Tibial nerve (tissue), 4 donors: ENCODE results near the gene TBX1. TPM values are rescaled to one million over a fixed set of nuclear protein-coding genes. Genes with fewer than 3 reads are reported as not detected.

Experiments
- DNase-seq, 2 donors: peaks; one replicate each; pipeline ENCODE4 v3.0.0-alpha.2; 2019; ENCODE audit warnings: low spot score in 2 of 2
- H3K27ac ChIP-seq, 4 donors: fragments of 200-600 bp; sonication (generic) in 3 of 4; one replicate each; pipeline ENCODE4 v1.5.1; 2017 to 2019; ENCODE audit warnings: mild to moderate bottlenecking in 1 of 4
- H3K27me3 ChIP-seq, 2 donors: fragments of 200-600 bp; sonication (generic) in 1 of 2; one replicate each; pipeline versions ENCODE4 v1.5.1 to v1.6.0; 2017 to 2019
- H3K36me3 ChIP-seq, 3 donors: fragments of 200-600 bp; sonication (generic); one replicate each; pipeline ENCODE4 v1.5.1; 2018 to 2019
- H3K4me1 ChIP-seq, 4 donors: fragments of 200-600 bp; sonication (generic) in 3 of 4; one replicate each; pipeline ENCODE4 v1.5.1; 2017 to 2019
- H3K4me3 ChIP-seq, 4 donors: fragments of 200-600 bp; sonication (generic) in 3 of 4; one replicate each; pipeline ENCODE4 v1.5.1; 2017 to 2019; ENCODE audit warnings: mild to moderate bottlenecking in 1 of 4, moderate library complexity in 1 of 4
- H3K9me3 ChIP-seq, 4 donors: fragments of 200-600 bp; sonication (generic) in 3 of 4; one replicate each; pipeline ENCODE4 v1.5.1; 2017 to 2019
- EP300 ChIP-seq, 2 donors: sonication (generic); formaldehyde crosslinking; IDR thresholded peaks; one replicate each; pipeline ENCODE4 v1.6.1; 2017; ENCODE audit warnings: antibody characterized with exemption in 2 of 2, mild to moderate bottlenecking in 1 of 2
- POLR2A ChIP-seq, 2 donors: fragments of 450-650 bp; IDR thresholded peaks; one replicate each; pipeline ENCODE4 v1.6.1; 2017; ENCODE audit warnings: antibody characterized with exemption in 2 of 2, mild to moderate bottlenecking in 2 of 2, moderate library complexity in 2 of 2
- WGBS, 2 donors: methylation state at CpG; one replicate each; pipeline ENCODE4 v1.1.5; 2018; 5-methylcytosine and 5-hydroxymethylcytosine counted together
- total RNA-seq, 4 donors: library from RNA; depleted of rRNA; stranded (reverse); fragments of >200 nt; gene quantifications; one replicate each; pipeline ENCODE4 v1.1.0, GENCODE V29; 2016
- TF ChIP-seq, protein P1 (sequence below), 5 experiments: fragments of 200-600 bp in 3 of 5; fragments of 450-650 bp in 2 of 5; sonication (generic) in 3 of 5; IDR thresholded peaks; one replicate each; pipeline ENCODE4 v1.5.1; 2016 to 2019; ENCODE audit warnings: antibody characterized with exemption in 5 of 5, mild to moderate bottlenecking in 3 of 5, moderate library complexity in 2 of 5

Gene TBX1
- total RNA-seq, 4 donors from 2014 or later, result 0.42 to 3.6 (median 2.6) TPM

DNA sequence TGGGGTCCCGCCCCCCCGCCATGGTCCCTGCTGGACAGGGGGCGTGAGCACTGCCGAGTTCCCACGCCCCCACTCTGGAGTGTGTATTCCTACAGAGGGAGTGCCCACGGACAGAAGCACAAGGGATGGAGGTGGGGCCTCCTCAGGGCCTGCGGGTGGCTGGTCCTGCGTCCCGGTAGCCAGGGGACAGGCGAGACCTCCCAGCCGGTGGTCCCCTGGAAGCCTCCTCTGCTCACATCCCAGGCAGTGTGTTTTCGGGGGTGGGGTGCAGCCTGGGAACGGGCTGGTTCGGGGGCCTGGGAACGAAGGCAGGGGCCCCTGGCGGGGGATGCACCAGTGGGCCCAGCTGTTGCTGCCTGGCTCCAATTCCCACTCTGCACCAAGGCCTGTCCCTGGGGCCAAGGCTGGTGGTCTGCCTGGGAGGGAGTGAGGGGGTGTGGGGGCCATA, 21.1 kb upstream of the TBX1 start:
- WGBS, 2 donors, result 43 to 52% methylated on average over 10 to 15 of the region's 16 CpGs
- Histone ChIP-seq H3K36me3 (no peaks in the 10 kb centered on the region), H3K27ac (no peak overlapping the region), H3K4me3 (no peak overlapping the region), H3K27me3 (peaks cover 0 to 10% of the 10 kb centered on the region in 2 donors), H3K9me3 (no peaks in the 10 kb centered on the region), H3K4me1 (peaks cover 0 to 7% (median 0%) of the 10 kb centered on the region in 4 donors)
- no peak for TF ChIP-seq POLR2A (IDR thresholded peaks at IDR 0.05)
- TF ChIP-seq, protein P1, sequence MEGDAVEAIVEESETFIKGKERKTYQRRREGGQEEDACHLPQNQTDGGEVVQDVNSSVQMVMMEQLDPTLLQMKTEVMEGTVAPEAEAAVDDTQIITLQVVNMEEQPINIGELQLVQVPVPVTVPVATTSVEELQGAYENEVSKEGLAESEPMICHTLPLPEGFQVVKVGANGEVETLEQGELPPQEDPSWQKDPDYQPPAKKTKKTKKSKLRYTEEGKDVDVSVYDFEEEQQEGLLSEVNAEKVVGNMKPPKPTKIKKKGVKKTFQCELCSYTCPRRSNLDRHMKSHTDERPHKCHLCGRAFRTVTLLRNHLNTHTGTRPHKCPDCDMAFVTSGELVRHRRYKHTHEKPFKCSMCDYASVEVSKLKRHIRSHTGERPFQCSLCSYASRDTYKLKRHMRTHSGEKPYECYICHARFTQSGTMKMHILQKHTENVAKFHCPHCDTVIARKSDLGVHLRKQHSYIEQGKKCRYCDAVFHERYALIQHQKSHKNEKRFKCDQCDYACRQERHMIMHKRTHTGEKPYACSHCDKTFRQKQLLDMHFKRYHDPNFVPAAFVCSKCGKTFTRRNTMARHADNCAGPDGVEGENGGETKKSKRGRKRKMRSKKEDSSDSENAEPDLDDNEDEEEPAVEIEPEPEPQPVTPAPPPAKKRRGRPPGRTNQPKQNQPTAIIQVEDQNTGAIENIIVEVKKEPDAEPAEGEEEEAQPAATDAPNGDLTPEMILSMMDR (IDR thresholded peaks at IDR 0.05), result no peak
- no peak for TF ChIP-seq EP300 (IDR thresholded peaks at IDR 0.05)
- DNase-seq, result no peak

DNA sequence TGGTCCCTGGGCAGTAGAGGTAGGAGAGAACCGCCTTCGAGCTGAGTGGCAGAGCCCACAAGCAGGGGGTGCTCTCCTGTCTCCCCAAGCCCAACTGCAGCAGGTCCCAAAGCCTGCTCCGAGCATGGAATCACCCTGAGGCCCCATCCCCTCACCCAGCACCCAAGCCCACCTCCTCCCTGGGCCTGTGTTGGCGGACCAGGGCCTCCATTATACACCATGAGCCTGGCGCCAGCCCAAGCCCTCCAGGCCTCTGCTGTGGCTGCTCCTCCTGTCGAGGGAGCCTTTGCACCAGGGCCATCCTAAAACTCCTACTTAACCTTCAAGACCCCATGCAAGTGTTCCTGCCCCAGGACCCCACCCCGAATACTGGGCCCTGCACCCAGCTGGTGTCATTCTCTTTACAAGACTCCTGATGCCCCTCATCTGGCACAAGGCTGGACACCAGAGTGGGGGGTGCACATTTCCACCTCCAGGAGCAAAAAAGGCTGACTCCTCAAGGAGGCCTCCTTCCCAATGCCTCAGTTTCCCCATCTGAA, 20.6 kb upstream of the TBX1 start:
- H3K4me3 ChIP-seq, result no peak overlapping the region
- WGBS, 2 donors, result 78 to 96% methylated on average over 7 of the region's 7 CpGs
- no peak overlapping the region for H3K27ac ChIP-seq
- no peaks in the 10 kb centered on the region for H3K36me3 ChIP-seq
- no peaks in the 10 kb centered on the region for H3K9me3 ChIP-seq
- DNase-seq, result no peak
- TF ChIP-seq, protein P1 (IDR thresholded peaks at IDR 0.05), result no peak
- TF ChIP-seq EP300 (IDR thresholded peaks at IDR 0.05), result no peak
- TF ChIP-seq POLR2A (IDR thresholded peaks at IDR 0.05), result no peak
- H3K4me1 ChIP-seq, result peaks cover 0 to 7% (median 0%) of the 10 kb centered on the region in 4 donors
- peaks cover 0 to 10% of the 10 kb centered on the region in 2 donors for H3K27me3 ChIP-seq

GRCh38 chr22:19740586-19740985, 20.0 kb upstream of the TBX1 start:
- Histone ChIP-seq H3K27ac (no peak overlapping the region), H3K9me3 (no peaks in the 10 kb centered on the region), H3K4me3 (no peak overlapping the region), H3K4me1 (peaks cover 0 to 7% (median 0%) of the 10 kb centered on the region in 4 donors), H3K27me3 (peaks cover 0 to 10% of the 10 kb centered on the region in 2 donors), H3K36me3 (no peaks in the 10 kb centered on the region)
- no peak for DNase-seq
- 82 to 85% methylated on average over 11 to 15 of the region's 15 CpGs for WGBS, 2 donors
- TF ChIP-seq POLR2A (IDR thresholded peaks at IDR 0.05), result no peak
- TF ChIP-seq EP300 (IDR thresholded peaks at IDR 0.05), result no peak
- TF ChIP-seq, protein P1 (IDR thresholded peaks at IDR 0.05), result no peak

GRCh38 chr22:19741053-19741452, 19.5 kb upstream of the TBX1 start:
- Histone ChIP-seq H3K36me3 (no peaks in the 10 kb centered on the region), H3K4me1 (peaks cover 0 to 7% (median 0%) of the 10 kb centered on the region in 4 donors), H3K4me3 (no peak overlapping the region), H3K9me3 (no peaks in the 10 kb centered on the region), H3K27me3 (peaks cover 0 to 10% of the 10 kb centered on the region in 2 donors), H3K27ac (no peak overlapping the region)
- WGBS, 2 donors, result 90 to 93% methylated on average over 5 to 6 of the region's 7 CpGs
- no peak for DNase-seq
- TF ChIP-seq POLR2A (IDR thresholded peaks at IDR 0.05) (no peak), EP300 (IDR thresholded peaks at IDR 0.05) (no peak)
- TF ChIP-seq, protein P1 (IDR thresholded peaks at IDR 0.05), result no peak

- Histone ChIP-seq H3K27me3 (peaks cover 0 to 10% of the 10 kb centered on the region in 2 donors), H3K4me1 (peaks cover 0 to 7% (median 0%) of the 10 kb centered on the region in 4 donors), H3K9me3 (no peaks in the 10 kb centered on the region), H3K4me3 (no peak overlapping the region), H3K36me3 (no peaks in the 10 kb centered on the region), H3K27ac (no peak overlapping the region)
- DNase-seq, result no peak
- TF ChIP-seq EP300 (IDR thresholded peaks at IDR 0.05) (no peak), POLR2A (IDR thresholded peaks at IDR 0.05) (no peak)
- TF ChIP-seq, protein P1 (IDR thresholded peaks at IDR 0.05), result no peak
- WGBS, 2 donors, result 85 to 88% methylated on average over 19 of the region's 21 CpGs
Observed at GRCh38 chr22:19742160-19743066, 18.2 kb upstream of the TBX1 start.
